ENCODE results near the gene POLR1G. TPM values are rescaled to one million over a fixed set of nuclear protein-coding genes. Genes with fewer than 3 reads are reported as not detected.

Gene POLR1G
- total RNA-seq = 8.8 and 16.8 TPM in 2 replicates

- no peak for TF ChIP-seq CTCF (IDR thresholded peaks at IDR 0.05; ENCODE audit: insufficient read depth, low read length, severe bottlenecking)
- FAIRE-seq (no peak), DNase-seq (ENCODE audit: low read depth) (peak; percentile 81)
- Histone ChIP-seq H3K27me3 (ENCODE audit: control insufficient read depth, insufficient read depth, low read length) (no peaks in the 10 kb centered on the region), H3K36me3 (ENCODE audit: control insufficient read depth, insufficient read depth, low read length) (peaks cover 9% of the 10 kb centered on the region), H3K4me3 (ENCODE audit: low read depth, low read length) (peak within 1 kb of the TSS; percentile 81)
Observed at GRCh38 chr19:45406226-45407090, at the start of gene POLR1G. Gene POLR1G, plus strand, starts transcription at chr19:45406644. Its CDS starts 53 bp downstream, at chr19:45406697.

- no peak overlapping the region for H3K4me3 ChIP-seq (ENCODE audit: low read depth, low read length)
- FAIRE-seq (no peak), DNase-seq (ENCODE audit: low read depth) (no peak)
- H3K36me3 ChIP-seq (ENCODE audit: control insufficient read depth, insufficient read depth, low read length) = peaks cover 10% of the 10 kb centered on the region
- H3K27me3 ChIP-seq (ENCODE audit: control insufficient read depth, insufficient read depth, low read length) = no peaks in the 10 kb centered on the region
- no peak for TF ChIP-seq CTCF (IDR thresholded peaks at IDR 0.05; ENCODE audit: insufficient read depth, low read length, severe bottlenecking)
Observed at GRCh38 chr19:45356760-45357444, 49.5 kb upstream of the POLR1G start.

GRCh38 chr19:45357445-45357783 is 49.0 kb upstream of the POLR1G start:
- H3K36me3 ChIP-seq (ENCODE audit: control insufficient read depth, insufficient read depth, low read length) = peaks cover 12% of the 10 kb centered on the region
- FAIRE-seq = no peak
- no peak overlapping the region for H3K4me3 ChIP-seq (ENCODE audit: low read depth, low read length)
- no peak for TF ChIP-seq CTCF (IDR thresholded peaks at IDR 0.05; ENCODE audit: insufficient read depth, low read length, severe bottlenecking)
- no peaks in the 10 kb centered on the region for H3K27me3 ChIP-seq (ENCODE audit: control insufficient read depth, insufficient read depth, low read length)
- no peak for DNase-seq (ENCODE audit: low read depth)

- no peak for TF ChIP-seq CTCF (IDR thresholded peaks at IDR 0.05; ENCODE audit: insufficient read depth, low read length, severe bottlenecking)
- no peak for FAIRE-seq
- no peak overlapping the region for H3K4me3 ChIP-seq (ENCODE audit: low read depth, low read length)
- DNase-seq (ENCODE audit: low read depth) = no peak
- H3K36me3 ChIP-seq (ENCODE audit: control insufficient read depth, insufficient read depth, low read length) = peaks cover 15% of the 10 kb centered on the region
- no peaks in the 10 kb centered on the region for H3K27me3 ChIP-seq (ENCODE audit: control insufficient read depth, insufficient read depth, low read length)
Observed at GRCh38 chr19:45358213-45358792, 48.1 kb upstream of the POLR1G start.

- no peak for DNase-seq (ENCODE audit: low read depth)
- Histone ChIP-seq H3K4me3 (ENCODE audit: low read depth, low read length) (no peak overlapping the region), H3K36me3 (ENCODE audit: control insufficient read depth, insufficient read depth, low read length) (peaks cover 16% of the 10 kb centered on the region), H3K27me3 (ENCODE audit: control insufficient read depth, insufficient read depth, low read length) (no peaks in the 10 kb centered on the region)
- FAIRE-seq = no peak
- TF ChIP-seq CTCF (IDR thresholded peaks at IDR 0.05; ENCODE audit: insufficient read depth, low read length, severe bottlenecking) = no peak
Observed at GRCh38 chr19:45361608-45362007, 44.8 kb upstream of the POLR1G start.
